WTC11 (cell line): Measurements from ENCODE around the gene INHA. TPM values are rescaled to one million over a fixed set of nuclear protein-coding genes. Genes with fewer than 3 reads are reported as not detected.

Experiments used
- ATAC-seq: fragments of 200-7000 bp; cut with Tn5 transposase; 2 replicates; pipeline ENCODE4 v1.10.0; 2021; ENCODE audit warnings: mild to moderate bottlenecking, moderate library complexity
- CTCF ChIA-PET: fragments of 300-600 bp; sonication (Branson Sonifier 250); formaldehyde crosslinking; loops from one replicate; lab custom pipeline; 2021; ENCODE audit warnings: antibody characterized with exemption; lab: Charles Lee
- POLR2A ChIA-PET: fragments of 350-600 bp; sonication (Branson Sonifier 250); formaldehyde crosslinking; loops from one replicate; lab custom pipeline; 2021; ENCODE audit warnings: antibody characterized with exemption; lab: Charles Lee
- DNase-seq: peaks from one replicate; pipeline ENCODE4 v3.0.0; 2021; ENCODE audit warnings: low spot score
- H3K27ac Mint-ChIP-seq: 2 replicates; pipeline ENCODE4 v1.8.0; 2021; ENCODE audit warnings: mixed read lengths
- H3K27me3 Mint-ChIP-seq: 2 replicates; pipeline ENCODE4 v1.8.0; 2021; ENCODE audit warnings: low read depth, mild to moderate bottlenecking, moderate library complexity, mixed read lengths
- H3K36me3 Mint-ChIP-seq: 2 replicates; pipeline ENCODE4 v1.8.0; 2021; ENCODE audit warnings: mixed read lengths
- H3K4me1 Mint-ChIP-seq: 2 replicates; pipeline ENCODE4 v1.8.0; 2022; ENCODE audit warnings: mixed read lengths
- H3K4me3 Mint-ChIP-seq: 2 replicates; pipeline ENCODE4 v1.8.0; 2021; ENCODE audit warnings: mild to moderate bottlenecking, moderate library complexity, mixed read lengths
- H3K9me3 Mint-ChIP-seq: 2 replicates; pipeline ENCODE4 v1.8.0; 2021; ENCODE audit warnings: mixed read lengths
- AR ChIP-seq: fragments of 250-450 bp; sonication (Bioruptor Pico); IDR thresholded peaks from 2 replicates; pipeline ENCODE4 v1.9.0; 2021; ENCODE audit warnings: mild to moderate bottlenecking
- ARID4B ChIP-seq: sonication (generic); formaldehyde crosslinking; IDR thresholded peaks from 2 replicates; pipeline ENCODE4 v1.8.0; 2023; ENCODE audit warnings: missing genetic modification reagents, mild to moderate bottlenecking, borderline replicate concordance
- ATF2 ChIP-seq: sonication (generic); formaldehyde crosslinking; IDR thresholded peaks from 2 replicates; pipeline ENCODE4 v1.8.1; 2022; ENCODE audit warnings: low read depth, missing genetic modification reagents, borderline replicate concordance
- CDX4 ChIP-seq: fragments of 250-450 bp; sonication (Bioruptor Pico); IDR thresholded peaks from 2 replicates; pipeline ENCODE4 v1.9.0; 2021; ENCODE audit warnings: moderate library complexity, mild to moderate bottlenecking, inconsistent platforms, borderline replicate concordance
- ELF4 ChIP-seq: sonication (generic); formaldehyde crosslinking; IDR thresholded peaks from 2 replicates; pipeline ENCODE4 v1.8.1; 2022; ENCODE audit warnings: low read depth, mild to moderate bottlenecking, moderate library complexity, missing genetic modification reagents
- EMX1 ChIP-seq: fragments of 250-450 bp; sonication (Bioruptor Pico); IDR thresholded peaks from 2 replicates; pipeline ENCODE4 v1.8.0; 2021; ENCODE audit warnings: mild to moderate bottlenecking
- GTF2I ChIP-seq: fragments of 250-450 bp; sonication (Bioruptor Pico); conservative IDR thresholded peaks from 2 replicates; pipeline ENCODE4 v1.4.0; 2021; ENCODE audit warnings: mild to moderate bottlenecking
- HMGA2 ChIP-seq: fragments of 250-450 bp; sonication (Bioruptor Pico); IDR thresholded peaks from 2 replicates; pipeline ENCODE4 v1.4.0; 2021; ENCODE audit warnings: mild to moderate bottlenecking, moderate library complexity
- MYBL2 ChIP-seq: sonication (generic); formaldehyde crosslinking; IDR thresholded peaks from 2 replicates; pipeline ENCODE4 v1.8.1; 2023; ENCODE audit warnings: mild to moderate bottlenecking, moderate library complexity, missing genetic modification reagents
- OVOL2 ChIP-seq: fragments of 250-450 bp; sonication (Bioruptor Pico); IDR thresholded peaks from 2 replicates; pipeline ENCODE4 v1.9.0; 2021; ENCODE audit warnings: mild to moderate bottlenecking, borderline replicate concordance
- PRRX2 ChIP-seq: fragments of 250-450 bp; sonication (Bioruptor Pico); IDR thresholded peaks from 2 replicates; pipeline ENCODE4 v1.8.0; 2021; ENCODE audit warnings: mild to moderate bottlenecking
- RELA ChIP-seq: sonication (generic); formaldehyde crosslinking; IDR thresholded peaks from 2 replicates; pipeline ENCODE4 v1.8.1; 2022; ENCODE audit warnings: missing genetic modification reagents, mild to moderate bottlenecking, borderline replicate concordance
- SOX15 ChIP-seq: fragments of 250-450 bp; sonication (Bioruptor Pico); IDR thresholded peaks from 2 replicates; pipeline ENCODE4 v1.9.0; 2021; ENCODE audit warnings: mild to moderate bottlenecking
- ZNF425 ChIP-seq: fragments of 250-450 bp; sonication (Bioruptor Pico); conservative IDR thresholded peaks from 2 replicates; pipeline ENCODE4 v1.9.0; 2021; ENCODE audit warnings: mild to moderate bottlenecking
- total RNA-seq: library from RNA; stranded (reverse); gene quantifications from 3 replicates; pipeline ENCODE4 v1.2.3, GENCODE V29; 2021

INHA gene
- total RNA-seq, 1 experiment from 2014 or later, result 1.4 TPM

GRCh38 chr2:219569041-219569440 is 3.1 kb upstream of the INHA start (continued):
- TF ChIP-seq ZNF425 (CRISPR knock-in tag) (no peak), RELA (no peak), ELF4 (CRISPR knock-in tag) (no peak), HMGA2 (no peak), CDX4 (CRISPR knock-in tag) (no peak), ATF2 (CRISPR knock-in tag) (no peak), GTF2I (CRISPR knock-in tag) (no peak), PRRX2 (CRISPR knock-in tag) (no peak), MYBL2 (CRISPR knock-in tag) (no peak)
- TF ChIP-seq, all 79 proteins: peak for 0

- Mint-ChIP-seq H3K4me1 (peaks cover 64% of the 10 kb centered on the region), H3K27ac (peak overlapping the region; percentile 34; the same call in 1 of the 2 replicates), H3K27me3 (peaks cover 15% of the 10 kb centered on the region), H3K36me3 (peaks cover 38% of the 10 kb centered on the region), H3K9me3 (no peaks in the 10 kb centered on the region), H3K4me3 (peak overlapping the region; percentile 73)
- ATAC-seq, result no peak
- no peak for DNase-seq
- TF ChIP-seq CDX4 (CRISPR knock-in tag), result no peak
- no peak for TF ChIP-seq EMX1 (CRISPR knock-in tag)
- TF ChIP-seq OVOL2 (CRISPR knock-in tag), result no peak
- TF ChIP-seq SOX15, result no peak
- TF ChIP-seq AR (CRISPR knock-in tag), result no peak
- no peak for TF ChIP-seq ARID4B (CRISPR knock-in tag)
- ChIA-PET CTCF (interaction anchor here (1.6 kb wide), 1 partner anchor 9 kb away, joined by 5 read pairs; no protein-coding TSS in a partner anchor), POLR2A (interaction anchor here (0.7 to 1.0 kb wide), 2 partner anchors 28 to 57 kb away, joined by 3 read pairs; partner anchors contain the start of gene STK11IP)
Measured at GRCh38 chr2:219569635-219570034, 2.5 kb upstream of the INHA start.
